Activated gamma-delta T cell (primary cell): ENCODE data around the gene OSBPL8.
"Not testable (repeated sequence)": the region's sequence is repeated elsewhere in the genome, so short reads cannot be mapped to it uniquely, and the experiment has no call there.

Source experiments
- DNase-seq: peaks from one replicate; lab custom pipeline; 2025; lab: John Stamatoyannopoulos, UW

The OSBPL8 gene

GRCh38 chr12:76360316-76360715, 199.3 kb downstream of the OSBPL8 start:
- DNase-seq, result no peak

- no peak for DNase-seq
Measured at GRCh38 chr12:76356071-76356470, 203.5 kb downstream of the OSBPL8 start.

GRCh38 chr12:76348079-76348901, 211.3 kb downstream of the OSBPL8 start, which contains the start of gene BBS10:
Gene BBS10, minus strand, starts transcription at chr12:76348415. Its CDS starts 57 bp downstream, at chr12:76348358.
- DNase-seq, result peak; percentile 46

DNA sequence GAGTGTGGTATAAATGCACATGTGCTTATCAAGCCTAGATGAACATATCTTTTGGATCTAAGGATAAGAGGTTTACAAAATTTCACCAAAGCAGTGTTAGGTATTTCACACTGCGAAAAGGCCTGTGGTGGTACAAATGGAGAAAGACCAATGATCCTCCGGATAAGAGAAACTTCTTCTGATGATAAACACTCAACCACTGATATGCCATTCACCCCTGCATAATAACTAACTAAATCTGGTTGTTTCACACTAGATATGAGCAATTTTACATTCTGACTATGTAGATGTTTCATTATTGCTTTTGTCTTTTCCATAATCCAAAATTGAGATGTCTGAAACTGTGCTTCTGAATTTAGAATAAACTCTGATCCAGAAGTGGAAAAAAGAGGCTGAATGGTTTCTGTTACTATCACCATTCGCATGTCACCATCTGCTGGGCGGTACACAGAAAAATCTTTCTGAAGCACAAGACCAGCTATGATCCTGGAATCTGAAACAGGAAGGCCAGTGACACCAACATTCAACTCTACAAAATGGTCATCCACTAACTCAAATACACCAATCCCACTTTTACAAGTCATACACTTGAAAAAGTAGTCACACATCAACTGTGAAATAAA, 212.7 kb downstream of the OSBPL8 start:
- no peak for DNase-seq

GRCh38 chr12:76346236-76346635, 213.3 kb downstream of the OSBPL8 start:
- no peak for DNase-seq

DNA sequence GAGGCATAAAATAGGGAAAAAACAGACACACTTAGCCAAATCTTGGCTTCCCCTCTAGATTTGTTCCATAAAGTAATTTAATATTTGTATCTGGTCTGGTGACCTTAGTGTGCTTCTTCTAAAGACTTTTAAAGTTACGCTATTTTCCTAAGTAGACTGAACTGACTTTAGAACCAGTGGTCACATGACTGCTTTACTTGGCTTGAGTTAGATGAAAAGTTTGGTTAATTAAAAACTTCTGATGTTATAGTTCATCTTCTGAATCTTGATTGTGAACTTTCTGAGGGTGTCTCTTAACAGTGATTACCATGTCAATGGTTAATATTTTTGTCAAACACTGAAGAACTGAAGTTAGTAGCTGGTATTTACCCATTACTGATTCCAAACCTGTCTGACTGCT, 214.0 kb downstream of the OSBPL8 start:
- DNase-seq, result no peak

- DNase-seq, result no peak
Measured at GRCh38 chr12:76341436-76342030, 218.0 kb downstream of the OSBPL8 start.

DNA sequence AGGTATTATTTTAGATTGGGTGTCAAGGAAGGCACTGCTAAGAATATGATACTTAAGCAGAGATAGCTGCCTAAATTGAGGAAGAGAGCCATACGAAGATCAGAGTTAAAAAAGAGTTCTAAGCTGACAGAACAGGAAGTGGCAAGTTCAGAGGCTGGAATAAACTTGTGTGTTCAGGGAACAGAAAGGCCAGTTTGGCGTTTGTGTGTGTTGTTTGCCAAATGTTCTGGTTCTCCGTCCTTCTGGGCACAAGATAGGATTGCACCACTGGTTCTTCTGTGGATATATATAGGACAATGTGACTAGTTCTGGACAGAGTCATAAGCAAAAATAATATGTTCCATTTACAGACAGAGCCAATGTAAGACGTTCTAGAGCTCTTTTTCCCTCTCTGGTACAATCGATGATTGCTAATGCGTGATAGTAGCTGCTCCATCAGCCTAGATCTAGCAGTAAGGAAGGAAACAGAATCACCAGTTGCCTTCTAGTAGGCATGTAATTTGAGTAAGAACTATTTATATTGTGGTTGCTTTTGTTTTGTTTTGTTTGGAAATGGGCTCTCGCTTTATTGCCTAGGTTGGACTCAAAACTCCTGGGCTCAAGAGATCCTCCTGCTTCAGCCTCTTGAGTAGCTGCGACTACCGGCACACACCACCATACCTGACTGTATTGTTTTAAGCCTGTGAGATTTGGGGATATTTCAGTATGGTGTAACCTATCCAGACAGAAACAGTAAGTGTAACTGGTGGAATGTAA, 218.7 kb downstream of the OSBPL8 start:
- DNase-seq, result no peak

- no peak for DNase-seq
Measured at GRCh38 chr12:76337583-76337982, 222.0 kb downstream of the OSBPL8 start.

DNA sequence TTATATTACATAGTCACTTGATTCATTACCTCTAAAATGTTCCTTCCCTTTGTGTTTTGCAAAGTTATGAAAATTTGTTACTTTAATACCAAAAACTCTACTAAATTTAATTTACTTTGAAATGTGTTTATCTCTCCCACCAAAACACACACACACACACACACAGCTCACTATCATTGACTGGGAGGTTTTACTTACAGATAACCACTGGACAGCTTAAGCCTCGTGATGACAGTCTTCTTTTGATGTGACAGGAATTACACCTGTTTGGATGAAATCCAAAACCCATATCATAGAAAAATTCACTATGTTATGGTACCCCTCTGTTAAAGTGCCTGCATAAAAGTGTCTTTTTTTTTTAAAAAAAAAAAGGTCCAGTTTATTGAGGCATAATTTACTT, 227.0 kb downstream of the OSBPL8 start:
- no peak for DNase-seq

- DNase-seq, result no peak
Measured at GRCh38 chr12:76329606-76330005, 230.0 kb downstream of the OSBPL8 start.

GRCh38 chr12:76329159-76329558, 230.4 kb downstream of the OSBPL8 start:
- no peak for DNase-seq

DNA sequence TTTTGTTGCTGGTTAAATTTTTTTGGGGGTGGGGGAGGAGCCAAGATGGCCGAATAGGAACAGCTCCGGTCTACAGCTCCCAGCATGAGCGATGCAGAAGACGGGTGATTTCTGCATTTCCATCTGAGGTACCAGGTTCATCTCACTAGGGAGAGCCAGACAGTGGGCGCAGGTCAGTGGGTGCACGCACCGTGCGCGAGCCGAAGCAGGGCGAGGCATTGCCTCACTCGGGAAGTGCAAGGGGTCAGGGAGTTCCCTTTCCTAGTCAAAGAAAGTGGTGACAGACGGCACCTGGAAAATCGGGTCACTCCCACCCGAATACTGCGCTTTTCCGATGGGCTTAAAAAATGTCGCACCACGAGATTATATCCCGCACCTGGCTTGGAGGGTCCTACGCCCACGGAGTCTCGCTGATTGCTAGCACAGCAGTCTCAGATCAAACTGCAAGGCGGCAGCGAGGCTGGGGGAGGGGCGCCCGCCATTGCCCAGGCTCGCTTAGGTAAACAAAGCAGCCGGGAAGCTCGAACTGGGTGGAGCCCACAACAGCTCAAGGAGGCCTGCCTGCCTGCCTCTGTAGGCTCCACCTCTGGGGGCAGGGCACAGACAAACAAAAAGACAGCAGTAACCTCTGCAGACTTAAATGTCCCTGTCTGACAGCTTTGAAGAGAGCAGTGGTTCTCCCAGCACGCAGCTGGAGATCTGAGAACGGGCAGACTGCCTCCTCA, 239.8 kb downstream of the OSBPL8 start:
- not testable (repeated sequence) for DNase-seq

DNA sequence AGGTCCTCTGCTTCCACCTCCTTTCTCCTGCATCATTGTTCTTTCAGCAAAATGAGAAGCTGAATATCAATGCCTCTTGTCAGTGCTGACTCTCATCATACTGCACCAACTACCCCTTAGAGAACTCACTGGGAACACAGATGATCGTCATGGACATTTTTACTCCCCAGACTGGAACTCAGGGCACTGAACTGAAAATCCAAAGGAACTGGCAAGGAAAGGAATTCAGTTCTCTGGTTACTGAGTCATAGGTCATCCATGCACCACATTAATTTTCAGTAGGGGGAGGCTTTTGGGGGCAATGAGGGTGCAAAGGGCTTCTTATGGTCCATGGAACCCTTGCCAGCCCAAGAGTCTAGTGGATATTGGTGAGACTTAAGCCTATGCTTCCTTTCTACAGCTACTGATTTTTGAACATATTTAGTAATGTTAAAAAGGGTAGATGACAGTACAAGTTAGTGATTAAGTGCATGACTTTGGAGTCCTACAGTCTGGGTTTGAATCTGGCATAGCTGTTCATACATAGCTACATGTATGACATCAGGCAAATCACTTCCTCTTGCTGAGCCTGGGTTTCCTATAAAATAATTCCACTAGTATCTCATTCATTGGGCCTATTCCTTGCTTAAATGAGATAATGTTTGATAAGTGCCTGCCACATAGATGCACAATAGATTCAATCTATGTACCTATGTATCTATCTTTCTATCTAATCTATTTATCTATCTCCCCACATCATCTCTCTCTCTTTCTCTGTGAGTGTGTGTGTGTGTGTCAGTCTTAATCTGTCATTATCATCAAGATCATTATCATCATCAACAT, 240.6 kb downstream of the OSBPL8 start:
- no peak for DNase-seq

DNA sequence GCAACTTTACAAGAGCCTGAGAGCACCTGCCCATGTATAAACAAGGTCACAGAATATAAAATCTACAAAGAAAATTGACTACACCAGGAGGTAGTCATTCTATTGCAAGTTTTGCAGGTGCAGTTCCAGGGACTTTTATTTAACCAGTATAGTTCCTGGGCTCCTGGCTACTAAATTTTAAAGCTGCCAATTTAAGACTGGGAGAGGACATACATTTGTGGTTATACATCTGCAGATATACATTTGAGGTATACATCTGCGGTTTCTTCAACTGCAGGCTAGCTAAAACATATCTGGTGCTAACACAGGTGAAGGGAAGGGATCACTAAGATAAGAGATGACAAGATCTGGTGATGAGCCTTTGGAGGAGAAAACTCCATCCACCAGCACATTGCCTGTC, 241.6 kb downstream of the OSBPL8 start:
- no peak for DNase-seq

DNA sequence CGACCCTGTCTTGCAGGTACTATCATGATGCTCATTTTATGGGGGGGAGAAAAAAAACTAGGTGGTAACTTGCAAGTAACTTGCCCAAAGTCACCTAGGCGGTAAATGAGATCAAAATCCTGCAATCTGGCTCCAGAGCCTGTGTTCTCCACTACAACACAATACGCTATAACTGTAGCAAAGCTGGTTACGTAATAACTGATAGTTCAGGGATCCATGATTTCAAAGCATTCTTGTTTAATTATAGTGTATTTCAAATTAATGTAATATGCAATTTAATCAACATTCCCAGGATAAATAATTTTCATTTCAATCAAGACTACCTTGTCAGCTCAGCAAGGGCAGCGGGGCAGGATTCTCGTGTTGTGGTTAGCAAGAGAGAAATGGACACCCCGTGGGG, 243.1 kb downstream of the OSBPL8 start:
- no peak for DNase-seq

GRCh38 chr12:76313299-76313698, 246.3 kb downstream of the OSBPL8 start:
- no peak for DNase-seq

- DNase-seq, result no peak
Measured at GRCh38 chr12:76312315-76312714, 247.3 kb downstream of the OSBPL8 start.

DNA sequence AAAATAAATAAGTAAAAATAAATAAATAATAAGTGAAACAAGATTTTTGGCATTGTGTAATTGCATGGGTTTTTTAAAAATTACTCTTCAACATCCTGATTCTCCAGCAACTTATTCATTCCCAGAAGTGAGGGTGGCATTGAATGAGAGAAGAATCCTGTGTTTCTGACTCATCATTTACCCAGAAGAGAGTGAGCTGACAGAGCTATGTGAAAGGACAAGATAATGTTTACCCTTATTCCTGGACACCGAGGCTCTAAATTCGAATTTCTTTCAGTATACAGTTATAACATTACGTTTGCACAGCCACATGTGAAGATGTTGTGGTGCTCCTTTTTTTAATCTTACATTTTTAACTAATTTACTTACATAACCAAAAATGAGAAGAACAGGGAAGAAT, 247.8 kb downstream of the OSBPL8 start:
- DNase-seq, result no peak

DNA sequence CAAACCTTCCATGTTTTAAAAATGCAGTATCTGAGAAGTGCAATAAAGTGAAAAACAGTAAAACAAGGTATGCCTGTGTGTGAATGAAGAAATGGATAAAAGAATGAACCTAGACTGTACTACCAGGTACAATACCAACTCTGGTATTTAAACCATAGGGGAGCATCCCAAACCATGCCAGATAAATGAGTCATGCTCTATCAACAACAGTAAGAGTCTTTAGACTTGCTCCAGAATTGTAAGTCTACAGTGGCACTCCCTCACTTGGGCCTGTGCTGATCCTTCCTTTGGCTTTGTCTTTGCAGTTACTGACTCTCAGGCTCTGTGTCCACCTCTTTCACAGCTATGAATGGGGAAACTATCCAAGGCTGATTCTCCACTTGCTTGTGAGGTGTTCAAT, 249.5 kb downstream of the OSBPL8 start:
- no peak for DNase-seq

GRCh38 chr12:76308866-76309265, 250.7 kb downstream of the OSBPL8 start:
- no peak for DNase-seq
